Fibroblast of skin of left quadriceps (primary cell): ENCODE measurements around the gene LRRC18.

Experiments used
- DNase-seq, 2 experiments: peaks; one replicate each; pipeline ENCODE4 v3.0.0-alpha.2; 2013; ENCODE audit warnings: low read depth in 2 of 2

LRRC18 gene

GRCh38 chr10:48939790-48940325 is at the start of gene LRRC18:
LRRC18 (minus strand) TSS chr10:48939840; CDS start chr10:48914155, 25,685 bp downstream.
- no peak for DNase-seq

GRCh38 chr10:48985621-48986158 is 46.0 kb upstream of the LRRC18 start:
- no peak for DNase-seq

GRCh38 chr10:48983648-48984351 is 44.2 kb upstream of the LRRC18 start:
- DNase-seq: no peak

- no peak for DNase-seq
These were observed 42.9 kb upstream of the LRRC18 start for GRCh38 chr10:48982584-48982983.

GRCh38 chr10:48981310-48981907 is 41.8 kb upstream of the LRRC18 start:
- peak in 1 of 2 experiments; percentile 12 for DNase-seq

- no peak for DNase-seq
These were observed 38.7 kb upstream of the LRRC18 start for GRCh38 chr10:48978318-48978717.

- no peak for DNase-seq
These were observed 36.6 kb upstream of the LRRC18 start for GRCh38 chr10:48976196-48976595.

GRCh38 chr10:48974510-48975156 is 35.0 kb upstream of the LRRC18 start:
- DNase-seq: no peak

GRCh38 chr10:48973065-48973464 is 33.4 kb upstream of the LRRC18 start:
- DNase-seq: no peak

- no peak for DNase-seq
These were observed 31.0 kb upstream of the LRRC18 start for GRCh38 chr10:48970654-48971053.

GRCh38 chr10:48970046-48970445 is 30.4 kb upstream of the LRRC18 start:
- no peak for DNase-seq

GRCh38 chr10:48968036-48968435 is 28.4 kb upstream of the LRRC18 start:
- no peak for DNase-seq

GRCh38 chr10:48965460-48965859 is 25.8 kb upstream of the LRRC18 start:
- DNase-seq: no peak

- DNase-seq: no peak
These were observed 24.4 kb upstream of the LRRC18 start for GRCh38 chr10:48964038-48964437.

GRCh38 chr10:48958598-48959190 is 19.1 kb upstream of the LRRC18 start:
- no peak for DNase-seq

- no peak for DNase-seq
These were observed 17.9 kb upstream of the LRRC18 start for GRCh38 chr10:48957361-48958151.

- DNase-seq: no peak
These were observed 12.1 kb upstream of the LRRC18 start for GRCh38 chr10:48951707-48952106.

GRCh38 chr10:48948470-48949037 is 8.9 kb upstream of the LRRC18 start:
- DNase-seq: no peak

GRCh38 chr10:48947690-48948469 is 8.2 kb upstream of the LRRC18 start:
- DNase-seq: no peak

GRCh38 chr10:48946891-48947500 is 7.4 kb upstream of the LRRC18 start:
- DNase-seq: no peak
